ENCODE results near the gene OR13G1. TPM values are rescaled to one million over a fixed set of nuclear protein-coding genes. Genes with fewer than 3 reads are reported as not detected.

OR13G1 gene
- total RNA-seq, 1 donor from 2014 or later: not detected

GRCh38 chr1:247638011-247638410, 41.5 kb downstream of the OR13G1 start:
- H3K9me3 Mint-ChIP-seq: peaks cover 9% of the 10 kb centered on the region
- peaks cover 6% of the 10 kb centered on the region for H3K27me3 Mint-ChIP-seq (ENCODE audit: low read depth)
- H3K27ac Mint-ChIP-seq (ENCODE audit: unreplicated experiment): no peak overlapping the region
- no peak for TF ChIP-seq CTCF (conservative IDR thresholded peaks at IDR 0.05)
- no peak overlapping the region for H3K4me3 Mint-ChIP-seq
- no peak for DNase-seq (ENCODE audit: low read depth, low spot score)
- H3K36me3 Mint-ChIP-seq (ENCODE audit: low read depth): no peaks in the 10 kb centered on the region
- peaks cover 14% of the 10 kb centered on the region for H3K4me1 Mint-ChIP-seq

- no peak overlapping the region for H3K4me3 Mint-ChIP-seq
- H3K36me3 Mint-ChIP-seq (ENCODE audit: low read depth): no peaks in the 10 kb centered on the region
- DNase-seq (ENCODE audit: low read depth, low spot score): no peak
- H3K4me1 Mint-ChIP-seq: no peaks in the 10 kb centered on the region
- no peak overlapping the region for H3K27ac Mint-ChIP-seq (ENCODE audit: unreplicated experiment)
- peaks cover 17% of the 10 kb centered on the region for H3K9me3 Mint-ChIP-seq
- H3K27me3 Mint-ChIP-seq (ENCODE audit: low read depth): peaks cover 22% of the 10 kb centered on the region
- TF ChIP-seq CTCF (conservative IDR thresholded peaks at IDR 0.05): no peak
Measured at GRCh38 chr1:247627951-247628350, 51.6 kb downstream of the OR13G1 start.

Other genes starting within 250 kb of the OR13G1 start
- gene OR2B11, start 221.6 kb downstream of the OR13G1 start, total RNA-seq: not detected in 2 replicates
- gene OR2C3, start 143.3 kb downstream of the OR13G1 start, total RNA-seq: not detected in 2 replicates
- not detected in 2 replicates for gene GCSAML, start 130.6 kb downstream of the OR13G1 start, total RNA-seq
- not detected in 2 replicates for gene OR2G2, start 91.4 kb downstream of the OR13G1 start, total RNA-seq
- not detected in 2 replicates for gene OR2G3, start 74.2 kb downstream of the OR13G1 start, total RNA-seq
- not detected in 2 replicates for gene OR6F1, start 36.9 kb upstream of the OR13G1 start, total RNA-seq
- gene OR14K1, start 58.9 kb upstream of the OR13G1 start, total RNA-seq: not detected in 2 replicates
- not detected in 2 replicates for gene OR14A2, start 68.4 kb upstream of the OR13G1 start, total RNA-seq
- gene OR1C1, start 80.8 kb upstream of the OR13G1 start, total RNA-seq: not detected in 2 replicates
- not detected in 2 replicates for gene OR14A16, start 144.4 kb upstream of the OR13G1 start, total RNA-seq
- gene OR11L1, start 162.2 kb upstream of the OR13G1 start, total RNA-seq: not detected in 2 replicates
- 1.6 and 2.1 TPM in 2 replicates for gene TRIM58, start 177.4 kb upstream of the OR13G1 start, total RNA-seq
- 0.75 and 0.96 TPM in 2 replicates for gene OR2W3, start 215.8 kb upstream of the OR13G1 start, total RNA-seq
- not detected in 2 replicates for gene OR2T8, start 240.5 kb upstream of the OR13G1 start, total RNA-seq
- gene OR2AJ1, start 245.2 kb upstream of the OR13G1 start, total RNA-seq: not detected in 2 replicates

Measured in neural crest cell (in vitro differentiated cells).